OCI-LY1 (cell line): ENCODE measurements around the gene TMEM161A.

Source experiments
- H2AFZ ChIP-seq: fragments of 200-600 bp; sonication (generic), shearing (Covaris generic); 2 replicates; pipeline ENCODE4 v1.6.0; 2014; ENCODE audit warnings: antibody characterized with exemption, mild to moderate bottlenecking, low read length
- H3F3A ChIP-seq: fragments of 200-600 bp; sonication (generic), shearing (Covaris generic); 2 replicates; pipeline ENCODE4 v1.6.0; 2014; ENCODE audit warnings: mild to moderate bottlenecking, antibody characterized with exemption, low read length, moderate library complexity; ENCODE audit not compliant: insufficient read depth
- H3K27ac ChIP-seq: fragments of 200-600 bp; sonication (generic); 2 replicates; pipeline ENCODE4 v1.5.1; 2014; ENCODE audit warnings: low read length, mixed run types, mild to moderate bottlenecking, low read depth; ENCODE audit not compliant: poor library complexity, severe bottlenecking
- H3K27me3 ChIP-seq: fragments of 200-600 bp; sonication (generic); 2 replicates; pipeline ENCODE4 v1.6.0; 2014; ENCODE audit warnings: antibody characterized with exemption, mild to moderate bottlenecking, low read length, moderate library complexity; ENCODE audit not compliant: insufficient read depth
- H3K36me3 ChIP-seq: fragments of 200-600 bp; sonication (generic); 2 replicates; pipeline ENCODE4 v1.6.1; 2014; ENCODE audit warnings: mild to moderate bottlenecking, antibody characterized with exemption, low read length, moderate library complexity, mixed read lengths; ENCODE audit not compliant: insufficient read depth
- H3K4me1 ChIP-seq: fragments of 200-600 bp; sonication (generic); 2 replicates; pipeline ENCODE4 v1.5.1; 2014; ENCODE audit warnings: mild to moderate bottlenecking, low read length, moderate library complexity; ENCODE audit not compliant: insufficient read depth, severe bottlenecking
- H3K4me2 ChIP-seq: fragments of 200-600 bp; sonication (generic), shearing (Covaris generic); 2 replicates; pipeline ENCODE4 v1.6.1; 2014; ENCODE audit warnings: low read length
- H3K4me3 ChIP-seq: fragments of 200-600 bp; sonication (generic); 2 replicates; pipeline ENCODE4 v1.5.1; 2014; ENCODE audit warnings: low read length, low read depth, mild to moderate bottlenecking, mixed read lengths; ENCODE audit not compliant: poor library complexity, severe bottlenecking
- H3K79me2 ChIP-seq: fragments of 200-600 bp; shearing (Covaris generic); 2 replicates; pipeline ENCODE4 v1.6.1; 2016; ENCODE audit warnings: mixed run types, low read length, mixed read lengths; ENCODE audit not compliant: insufficient read depth
- H3K9ac ChIP-seq: fragments of 200-600 bp; sonication (generic), shearing (Covaris generic); 2 replicates; pipeline ENCODE4 v1.6.1; 2014; ENCODE audit warnings: mild to moderate bottlenecking, low read length, mixed read lengths
- H3K9me2 ChIP-seq: fragments of 200-600 bp; sonication (generic), shearing (Covaris generic); 2 replicates; pipeline ENCODE4 v1.6.1; 2014; ENCODE audit warnings: low read depth, mild to moderate bottlenecking, low read length, mixed read lengths
- H3K9me3 ChIP-seq: fragments of 200-600 bp; shearing (Covaris generic); 2 replicates; pipeline ENCODE4 v1.6.1; 2014; ENCODE audit warnings: low read length, mixed read lengths
- H4K20me1 ChIP-seq: fragments of 200-600 bp; sonication (generic), shearing (Covaris generic); 2 replicates; pipeline ENCODE4 v1.6.0; 2016; ENCODE audit warnings: mild to moderate bottlenecking, low read length; ENCODE audit not compliant: insufficient read depth
- CTCF ChIP-seq: fragments of 200-600 bp; sonication (generic), shearing (Covaris generic); IDR thresholded peaks from 2 replicates; pipeline ENCODE4 v1.5.1; 2017; ENCODE audit warnings: mild to moderate bottlenecking, antibody characterized with exemption, low read length, moderate library complexity, mixed read lengths
- EZH2 ChIP-seq: fragments of 200-600 bp; sonication (generic), shearing (Covaris generic); IDR thresholded peaks from 2 replicates; pipeline ENCODE4 v1.8.0; 2017; ENCODE audit warnings: borderline replicate concordance, mixed run types, mild to moderate bottlenecking, antibody characterized with exemption, low read length, moderate library complexity, mixed read lengths

TMEM161A gene

GRCh38 chr19:19115954-19116353 lies 22.3 kb downstream of the TMEM161A start:
- Histone ChIP-seq H3K9me3 (no peaks in the 10 kb centered on the region), H2AFZ (no peak overlapping the region), H3K9ac (no peak overlapping the region), H3K27ac (no peak overlapping the region), H3K4me3 (no peak overlapping the region), H3K36me3 (peaks cover 23% of the 10 kb centered on the region), H3K9me2 (no peaks in the 10 kb centered on the region), H4K20me1 (no peaks in the 10 kb centered on the region), H3K4me2 (no peak overlapping the region), H3K4me1 (peaks cover under 1% of the 10 kb centered on the region), H3K79me2 (no peaks in the 10 kb centered on the region), H3F3A (no peaks in the 10 kb centered on the region), H3K27me3 (no peaks in the 10 kb centered on the region; the same call in 1 of the 2 replicates)
- no peak for TF ChIP-seq EZH2
- peak; percentile 83 for TF ChIP-seq CTCF

- no peak for TF ChIP-seq EZH2
- peak; percentile 17; the same call in 1 of the 2 replicates for TF ChIP-seq CTCF
- no peak overlapping the region for H3K4me2 ChIP-seq
- H3K27ac ChIP-seq = no peak overlapping the region
- no peaks in the 10 kb centered on the region; the same call in 1 of the 2 replicates for H3K27me3 ChIP-seq
- no peak overlapping the region for H2AFZ ChIP-seq
- H4K20me1 ChIP-seq = no peaks in the 10 kb centered on the region
- no peaks in the 10 kb centered on the region for H3K36me3 ChIP-seq
- no peaks in the 10 kb centered on the region for H3K9me3 ChIP-seq
- no peaks in the 10 kb centered on the region for H3K79me2 ChIP-seq
- H3K9ac ChIP-seq = no peak overlapping the region
- peaks cover 9% of the 10 kb centered on the region for H3K4me1 ChIP-seq
- H3K9me2 ChIP-seq = no peaks in the 10 kb centered on the region
- H3F3A ChIP-seq = no peaks in the 10 kb centered on the region
- H3K4me3 ChIP-seq = no peak overlapping the region
Observed at GRCh38 chr19:19113040-19113626, 25.1 kb downstream of the TMEM161A start.

- Histone ChIP-seq H3K27me3 (no peaks in the 10 kb centered on the region; the same call in 1 of the 2 replicates), H3K9me2 (no peaks in the 10 kb centered on the region), H3K4me1 (peaks cover 9% of the 10 kb centered on the region), H3K36me3 (no peaks in the 10 kb centered on the region; the same call in 1 of the 2 replicates), H3K4me3 (no peak overlapping the region), H3K27ac (no peak overlapping the region), H3K9me3 (no peaks in the 10 kb centered on the region), H3K4me2 (no peak overlapping the region), H3K79me2 (no peaks in the 10 kb centered on the region), H3K9ac (no peak overlapping the region), H3F3A (no peaks in the 10 kb centered on the region), H2AFZ (no peak overlapping the region), H4K20me1 (no peaks in the 10 kb centered on the region)
- TF ChIP-seq CTCF (no peak), EZH2 (no peak)
Observed at GRCh38 chr19:19111967-19112580, 26.2 kb downstream of the TMEM161A start.
